Activated T-cell treated with anti-CD3 and anti-CD28 coated beads, Interleukin-2, amount 50 U/mL, for 72 hours (primary cell): ENCODE results near the gene GARIN5B. TPM values are rescaled to one million over a fixed set of nuclear protein-coding genes. Genes with fewer than 3 reads are reported as not detected.

ENCODE experiments used
- ATAC-seq, 2 donors: fragments of 150-1000 bp; cut with Tn5 transposase; replicated peaks in 1 of 2; 2 replicates each; pipeline ENCODE4 v1.10.0; 2021; ENCODE audit warnings: moderate library complexity in 2 of 2, mild to moderate bottlenecking in 1 of 2
- DNase-seq, 2 donors: peaks; one replicate each; pipeline ENCODE4 v3.0.0; 2021 to 2022; ENCODE audit warnings: mixed read lengths in 1 of 2
- H3K27ac Mint-ChIP-seq: one replicate; pipeline ENCODE4 v1.8.0; 2022; ENCODE audit warnings: mild to moderate bottlenecking, moderate library complexity, mixed read lengths
- H3K27me3 Mint-ChIP-seq: one replicate; pipeline ENCODE4 v1.8.0; 2022; ENCODE audit warnings: low read depth, mixed read lengths
- H3K36me3 Mint-ChIP-seq, 2 donors: one replicate each; pipeline ENCODE4 v1.8.0; 2022; ENCODE audit warnings: mixed read lengths in 2 of 2, mild to moderate bottlenecking in 1 of 2; ENCODE audit not compliant: insufficient read depth in 2 of 2
- H3K4me1 Mint-ChIP-seq: one replicate; pipeline ENCODE4 v1.8.0; 2022; ENCODE audit warnings: low read depth, mixed read lengths
- H3K4me3 Mint-ChIP-seq, 2 donors: one replicate each; pipeline ENCODE4 v1.8.0; 2022; ENCODE audit warnings: mild to moderate bottlenecking in 2 of 2, mixed read lengths in 2 of 2, moderate library complexity in 2 of 2
- H3K9me3 Mint-ChIP-seq, 2 donors: one replicate each; pipeline ENCODE4 v1.8.0; 2022; ENCODE audit warnings: mixed read lengths in 2 of 2
- total RNA-seq, 2 donors: library from RNA; stranded (reverse); gene quantifications; one replicate each; pipeline ENCODE4 v1.2.3, GENCODE V29; 2022

Gene GARIN5B
- total RNA-seq, 2 donors from 2014 or later, result 0.07 TPM; not detected in 1

DNA sequence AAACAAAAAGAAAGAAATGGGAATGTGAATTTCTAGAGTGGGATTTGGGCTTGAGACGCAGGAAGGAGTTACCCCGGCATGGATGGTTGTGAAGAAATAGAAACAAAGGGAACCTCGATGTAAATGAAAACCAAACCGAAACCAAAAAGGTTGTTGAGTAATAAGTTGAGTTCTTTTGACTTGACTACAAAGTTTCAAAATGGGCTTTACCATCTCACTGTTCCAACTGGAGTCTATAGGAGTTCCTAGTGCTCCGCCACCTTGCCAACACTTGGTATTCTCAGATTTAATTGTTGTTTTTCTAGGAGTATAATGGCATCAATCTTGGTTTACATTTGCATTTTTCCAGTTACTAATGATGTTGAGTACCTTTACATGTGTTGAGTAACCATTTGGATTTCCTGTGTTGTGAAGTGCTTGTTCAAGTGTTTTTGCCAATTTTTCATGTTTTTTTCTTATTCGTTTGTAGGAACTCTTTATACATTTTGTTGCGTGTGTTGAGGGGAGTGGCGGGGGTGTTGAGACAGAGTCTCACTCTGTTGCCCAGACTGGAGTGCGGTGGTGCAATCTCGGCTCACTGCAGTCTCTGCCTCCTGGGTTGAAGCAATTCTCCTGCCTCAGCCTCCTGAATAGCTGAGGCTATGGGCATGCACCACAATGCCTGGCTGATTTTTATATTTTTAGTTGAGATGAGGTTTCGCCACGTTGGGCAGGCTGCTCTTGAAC is 35.3 kb upstream of the GARIN5B start:
- H3K4me1 Mint-ChIP-seq, result peaks cover 37% of the 10 kb centered on the region
- peak overlapping the region; percentile 56 for H3K27ac Mint-ChIP-seq
- peak overlapping the region; percentile 46 to 69 for H3K4me3 Mint-ChIP-seq
- no peaks in the 10 kb centered on the region for H3K27me3 Mint-ChIP-seq
- DNase-seq, result no peak
- ATAC-seq, result peak; percentile 39 to 61
- peaks cover 7 to 9% of the 10 kb centered on the region in 2 donors for H3K36me3 Mint-ChIP-seq
- H3K9me3 Mint-ChIP-seq, result no peaks in the 10 kb centered on the region

DNA sequence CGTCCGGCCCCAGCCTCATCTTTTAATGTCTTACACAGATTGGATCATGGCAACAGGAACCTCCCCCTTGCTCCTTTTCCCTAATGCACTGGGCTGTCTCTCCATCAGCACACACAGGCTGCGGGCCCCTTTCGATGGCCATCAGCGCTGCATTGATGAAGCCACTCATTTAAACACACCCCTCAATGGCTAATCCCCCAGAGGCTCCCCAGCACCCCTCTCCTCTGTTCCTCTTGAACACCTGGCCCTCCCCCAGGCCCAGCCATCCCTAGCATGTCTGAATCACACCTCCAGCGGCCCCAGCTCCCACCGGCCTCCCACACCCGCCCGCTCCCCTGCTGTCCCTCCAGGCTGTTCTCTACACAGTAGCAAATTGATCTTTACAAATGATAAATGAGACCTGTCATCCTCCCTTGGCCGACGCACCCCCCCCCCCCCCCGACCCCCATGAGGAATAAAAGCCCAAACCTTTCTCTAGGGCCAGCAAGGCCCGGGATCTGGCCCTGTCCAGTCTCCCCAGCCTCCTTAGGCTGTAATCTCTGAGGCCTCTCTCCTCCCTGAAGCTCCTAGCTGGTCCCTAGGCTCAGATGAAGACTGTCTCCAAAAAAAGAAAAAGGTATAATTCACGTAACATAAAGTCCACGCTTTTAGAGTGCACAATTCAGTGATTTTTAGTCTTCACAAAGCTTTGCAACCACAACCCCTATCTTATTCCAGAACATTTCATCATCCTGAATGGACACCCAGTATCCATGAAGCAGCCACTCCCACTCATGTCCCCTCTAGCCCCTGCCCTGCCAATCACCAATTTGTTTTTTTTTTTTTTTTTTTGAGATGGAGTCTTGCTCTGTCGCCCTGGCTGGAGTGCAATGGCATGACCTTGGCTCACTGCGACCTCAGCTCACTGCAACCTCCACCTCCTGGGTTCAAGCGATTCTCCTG is 30.0 kb upstream of the GARIN5B start:
- ATAC-seq (peak in 1 of 2 donors; percentile 6), DNase-seq (no peak)
- H3K9me3 Mint-ChIP-seq, result no peaks in the 10 kb centered on the region
- no peak overlapping the region for H3K4me3 Mint-ChIP-seq
- H3K27me3 Mint-ChIP-seq, result no peaks in the 10 kb centered on the region
- peaks cover 30% of the 10 kb centered on the region for H3K4me1 Mint-ChIP-seq
- peaks cover 7 to 16% of the 10 kb centered on the region in 2 donors for H3K36me3 Mint-ChIP-seq
- H3K27ac Mint-ChIP-seq, result no peak overlapping the region

DNA sequence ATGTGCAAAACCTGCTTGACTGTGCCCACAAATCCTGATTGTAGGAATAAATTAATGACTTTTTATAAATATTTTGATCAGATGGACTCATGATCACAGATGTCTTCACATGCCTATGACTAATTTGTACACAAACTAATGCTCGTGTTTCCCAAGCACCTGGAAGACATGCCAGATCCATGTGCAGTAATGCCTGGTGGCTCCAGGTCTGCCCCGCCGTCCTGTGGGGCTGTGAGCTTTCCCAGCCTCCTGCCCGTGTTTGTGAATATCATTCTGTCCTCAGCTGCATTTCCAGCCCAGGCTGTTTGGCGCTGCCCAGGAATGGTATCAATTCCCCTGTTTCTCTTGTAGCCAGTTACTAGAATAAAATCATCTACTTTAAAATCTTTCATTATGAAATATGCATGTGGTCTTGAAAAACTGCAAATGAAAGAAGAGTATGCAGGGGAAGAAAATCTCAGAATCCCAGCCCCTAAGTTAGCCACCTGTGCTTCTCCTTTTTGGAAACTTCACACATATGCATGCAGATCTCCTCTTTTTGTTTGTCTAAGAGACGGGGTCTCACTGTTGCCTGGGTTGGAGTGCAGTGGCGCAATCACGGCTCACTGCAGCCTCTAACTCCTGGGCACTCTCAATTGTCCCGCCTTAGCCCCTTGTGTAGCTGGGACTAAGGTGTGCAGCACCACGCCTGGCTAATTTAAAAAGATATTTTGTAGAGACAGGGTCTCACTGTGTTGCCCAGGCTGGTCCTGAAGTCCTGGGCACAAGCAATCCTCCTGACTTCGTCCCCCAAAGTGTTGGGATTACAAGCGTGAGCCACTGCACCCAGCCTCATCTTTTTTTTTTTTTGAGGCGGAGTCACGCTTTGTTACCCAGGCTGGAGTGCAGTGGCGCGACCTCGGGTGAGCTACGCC is 28.9 kb upstream of the GARIN5B start:
- ATAC-seq (no peak), DNase-seq (no peak)
- peaks cover 8 to 20% of the 10 kb centered on the region in 2 donors for H3K36me3 Mint-ChIP-seq
- H3K27ac Mint-ChIP-seq, result no peak overlapping the region
- H3K27me3 Mint-ChIP-seq, result no peaks in the 10 kb centered on the region
- no peak overlapping the region for H3K4me3 Mint-ChIP-seq
- H3K4me1 Mint-ChIP-seq, result peaks cover 36% of the 10 kb centered on the region
- H3K9me3 Mint-ChIP-seq, result no peaks in the 10 kb centered on the region

DNA sequence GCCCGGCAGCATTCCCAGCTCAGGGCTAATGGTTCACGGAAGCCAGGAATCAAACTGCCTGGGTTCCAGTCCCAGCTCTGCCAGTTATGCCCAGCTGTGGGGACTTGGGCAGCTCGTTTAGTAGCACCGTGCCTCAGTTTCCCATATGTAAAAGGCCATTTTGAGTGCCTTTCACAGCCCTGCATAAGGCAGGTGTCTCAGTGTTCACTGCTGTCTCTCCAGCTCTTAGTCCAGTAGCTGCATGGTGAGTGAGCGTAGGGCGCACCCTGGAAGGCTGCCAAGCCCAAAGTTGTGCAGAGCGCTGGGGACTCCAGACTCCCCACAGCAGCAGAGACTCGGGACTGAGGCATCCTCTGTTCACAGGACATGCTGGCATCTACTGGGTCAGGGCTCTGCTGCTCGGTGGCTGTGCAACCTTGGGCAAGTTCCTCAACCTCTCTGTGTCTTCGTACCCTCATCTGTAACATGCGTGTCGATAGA is 28.2 kb upstream of the GARIN5B start:
- peaks cover 43% of the 10 kb centered on the region for H3K4me1 Mint-ChIP-seq
- H3K36me3 Mint-ChIP-seq, result peaks cover 12 to 27% of the 10 kb centered on the region in 2 donors
- no peak overlapping the region for H3K27ac Mint-ChIP-seq
- H3K27me3 Mint-ChIP-seq, result no peaks in the 10 kb centered on the region
- H3K9me3 Mint-ChIP-seq, result no peaks in the 10 kb centered on the region
- DNase-seq (no peak), ATAC-seq (peak in 1 of 2 donors; percentile 10)
- H3K4me3 Mint-ChIP-seq, result no peak overlapping the region

DNA sequence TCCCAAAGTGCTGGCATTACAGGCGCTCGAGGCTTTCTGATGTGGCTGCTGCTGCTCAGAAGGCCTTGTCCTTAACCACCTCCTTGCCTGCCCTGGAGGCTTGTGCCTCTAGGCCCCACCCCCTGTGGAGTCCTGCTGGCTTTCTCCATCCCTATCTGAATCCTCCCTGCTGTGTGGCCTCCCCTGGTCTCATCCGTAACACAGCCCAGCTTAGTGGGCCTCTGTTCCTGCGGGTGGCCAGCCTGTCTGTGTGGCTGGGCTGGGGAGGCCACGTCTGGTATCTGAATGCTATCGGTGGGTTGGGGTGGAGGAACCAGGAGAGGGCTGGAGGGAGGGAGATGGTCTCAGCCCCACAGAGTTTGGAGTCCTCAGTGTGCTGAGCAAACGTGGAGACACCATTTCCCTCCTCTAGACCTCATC is 27.4 kb upstream of the GARIN5B start:
- H3K27ac Mint-ChIP-seq, result no peak overlapping the region
- peaks cover 46% of the 10 kb centered on the region for H3K4me1 Mint-ChIP-seq
- H3K36me3 Mint-ChIP-seq, result peaks cover 15 to 32% of the 10 kb centered on the region in 2 donors
- DNase-seq, result no peak
- no peaks in the 10 kb centered on the region for H3K9me3 Mint-ChIP-seq
- no peaks in the 10 kb centered on the region for H3K27me3 Mint-ChIP-seq
- H3K4me3 Mint-ChIP-seq, result no peak overlapping the region
- no peak for ATAC-seq

DNA sequence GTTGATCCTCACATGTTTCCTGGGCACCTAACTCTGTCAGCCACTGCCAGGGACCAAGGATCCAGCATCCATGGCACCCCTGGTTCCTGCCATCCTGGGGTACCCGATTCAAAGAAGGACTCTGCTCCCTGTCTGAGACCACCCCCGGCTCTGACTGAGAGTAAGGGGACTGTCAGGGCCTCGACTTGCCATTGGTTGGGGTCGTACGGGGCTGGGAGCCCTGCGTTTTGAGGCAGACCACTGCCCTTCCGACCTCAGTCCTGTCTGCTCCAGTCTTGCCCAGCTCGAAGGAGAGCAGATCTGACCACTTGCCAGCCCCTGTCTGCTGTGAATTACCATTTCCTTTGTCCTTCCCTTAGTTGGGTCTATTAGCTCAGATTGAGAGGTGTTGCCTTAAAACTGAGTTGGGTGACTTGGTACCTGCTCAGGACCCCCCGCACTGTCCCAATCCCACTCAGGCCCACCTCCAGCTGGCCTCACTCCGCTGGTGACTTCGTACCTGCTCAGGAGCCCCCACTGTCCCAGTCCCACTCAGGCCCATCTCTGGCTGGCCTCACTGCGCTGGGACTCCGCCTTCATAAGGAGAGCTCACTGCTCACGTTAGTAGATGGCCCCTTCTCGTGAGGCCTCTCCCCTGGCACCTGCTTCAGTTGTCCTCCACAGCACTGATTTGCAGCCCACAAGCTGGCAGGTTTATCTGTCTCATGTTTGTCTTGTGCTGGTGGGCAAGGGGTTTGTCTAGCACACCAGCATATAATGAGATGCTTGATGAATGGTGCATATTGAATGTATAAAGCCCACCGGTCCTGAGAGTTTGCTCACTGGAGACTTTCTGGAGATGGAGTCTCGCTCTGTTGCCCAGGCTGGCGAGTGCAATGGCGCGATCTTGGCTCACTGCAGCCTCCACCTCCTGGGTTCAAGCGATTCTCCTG is 26.6 kb upstream of the GARIN5B start:
- Mint-ChIP-seq H3K9me3 (no peaks in the 10 kb centered on the region), H3K36me3 (peaks cover 15 to 32% of the 10 kb centered on the region in 2 donors), H3K27me3 (no peaks in the 10 kb centered on the region), H3K27ac (peak overlapping the region; percentile 92), H3K4me1 (peaks cover 50% of the 10 kb centered on the region), H3K4me3 (peak overlapping the region in 1 of 2 donors; percentile 55)
- DNase-seq, result no peak
- no peak for ATAC-seq

DNA sequence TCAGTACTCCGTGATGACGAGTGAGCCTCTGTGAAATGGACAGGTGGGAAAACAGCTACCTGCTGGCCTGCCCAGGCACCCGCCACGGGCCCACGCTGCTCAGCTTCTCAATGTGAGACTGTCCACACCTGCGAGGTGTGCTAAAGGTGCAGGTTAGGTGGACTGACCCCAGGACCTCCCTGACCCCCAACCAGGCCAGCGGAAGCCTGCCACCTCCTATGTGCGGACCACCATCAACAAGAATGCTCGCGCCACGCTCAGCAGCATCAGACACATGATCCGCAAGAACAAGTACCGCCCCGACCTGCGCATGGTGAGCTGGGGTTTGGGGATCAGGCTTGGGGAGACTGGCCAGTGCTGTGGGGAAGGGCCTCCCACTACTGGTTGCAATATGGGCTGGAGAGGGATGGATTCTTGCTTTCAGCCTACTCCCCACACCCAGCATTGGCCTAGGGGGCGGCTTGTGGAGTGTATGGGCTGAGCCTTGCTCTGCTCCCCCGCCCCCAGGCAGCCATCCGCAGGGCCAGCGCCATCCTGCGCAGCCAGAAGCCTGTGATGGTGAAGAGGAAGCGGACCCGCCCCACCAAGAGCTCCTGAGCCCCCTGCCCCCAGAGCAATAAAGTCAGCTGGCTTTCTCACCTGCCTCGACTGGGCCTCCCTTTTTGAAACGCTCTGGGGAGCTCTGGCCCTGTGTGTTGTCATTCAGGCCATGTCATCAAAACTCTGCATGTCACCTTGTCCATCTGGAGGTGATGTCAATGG is 24.9 kb upstream of the GARIN5B start:
- Mint-ChIP-seq H3K4me1 (peaks cover 57% of the 10 kb centered on the region), H3K27ac (peak overlapping the region; percentile 89), H3K4me3 (peak overlapping the region; percentile 92 to 99), H3K27me3 (no peaks in the 10 kb centered on the region), H3K36me3 (peaks cover 15 to 32% of the 10 kb centered on the region in 2 donors), H3K9me3 (no peaks in the 10 kb centered on the region)
- no peak for DNase-seq
- ATAC-seq, result no peak

DNA sequence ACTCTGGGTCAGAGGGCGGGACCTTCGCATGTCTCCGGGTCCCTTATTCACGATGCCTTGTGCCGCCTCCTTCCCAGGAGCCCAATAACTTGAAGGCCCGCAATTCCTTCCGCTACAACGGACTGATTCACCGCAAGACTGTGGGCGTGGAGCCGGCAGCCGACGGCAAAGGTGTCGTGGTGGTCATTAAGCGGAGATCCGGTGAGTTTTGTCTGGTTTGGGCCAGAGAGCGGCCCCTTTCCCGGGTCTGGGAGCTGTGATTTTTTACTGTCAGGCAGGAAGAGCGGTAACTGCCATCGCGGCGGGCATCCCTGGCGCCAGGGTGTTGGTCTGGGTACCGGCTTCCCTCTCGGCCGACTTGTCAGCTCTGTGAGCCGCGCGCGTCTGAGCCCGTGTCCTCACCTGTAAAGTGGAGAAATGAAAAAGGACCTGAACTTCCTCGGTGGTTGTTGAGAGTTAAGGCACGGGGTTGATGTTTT is 23.5 kb upstream of the GARIN5B start:
- H3K36me3 Mint-ChIP-seq, result peaks cover 21 to 34% of the 10 kb centered on the region in 2 donors
- H3K9me3 Mint-ChIP-seq, result peaks cover 0 to 2% of the 10 kb centered on the region in 2 donors
- peak overlapping the region; percentile 92 to 99 for H3K4me3 Mint-ChIP-seq
- ATAC-seq (no peak), DNase-seq (no peak)
- peaks cover 71% of the 10 kb centered on the region for H3K4me1 Mint-ChIP-seq
- H3K27ac Mint-ChIP-seq, result peak overlapping the region; percentile 89
- no peaks in the 10 kb centered on the region for H3K27me3 Mint-ChIP-seq

DNA sequence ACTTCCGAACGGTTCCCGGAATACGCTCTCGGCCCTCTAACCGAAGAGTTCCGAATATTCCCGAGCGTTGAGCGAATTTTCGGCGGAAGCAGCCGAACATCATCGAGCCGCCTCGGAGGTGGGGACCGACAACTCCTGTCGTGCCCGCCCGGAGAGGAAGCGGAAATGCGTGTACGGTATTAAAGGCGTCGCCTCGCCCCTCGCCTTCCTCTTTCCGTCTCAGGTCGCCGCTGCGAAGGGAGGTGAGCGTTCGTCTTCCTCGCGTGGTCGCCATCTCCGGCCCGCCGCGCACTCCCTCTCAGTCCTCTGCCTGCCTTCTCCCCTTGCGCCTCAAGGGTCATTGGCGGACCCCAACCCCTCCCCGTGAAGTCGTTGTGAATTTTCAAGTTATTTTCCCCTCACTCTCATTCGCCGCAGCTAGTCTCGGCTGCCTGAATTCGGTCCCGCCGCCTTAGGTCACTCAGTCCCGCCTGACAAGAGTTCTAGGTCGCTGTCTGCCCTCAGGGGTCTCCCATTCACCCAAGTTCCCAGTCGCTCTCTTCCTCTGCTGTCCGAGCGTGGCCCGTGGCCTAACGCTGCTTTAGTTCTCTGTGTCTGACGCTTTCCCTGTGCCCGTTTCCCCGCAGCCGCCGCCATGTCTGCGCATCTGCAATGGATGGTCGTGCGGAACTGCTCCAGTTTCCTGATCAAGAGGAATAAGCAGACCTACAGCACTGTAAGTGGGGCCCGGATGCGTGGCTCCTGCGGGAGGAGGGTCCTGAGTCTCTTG is 22.8 kb upstream of the GARIN5B start, which contains the start of gene RPL28:
Gene RPL28 (plus strand): TSS at position 209 of the 769 bp plus-strand sequence. CDS start 426 bp downstream, at position 635.
- Mint-ChIP-seq H3K4me1 (peaks cover 72% of the 10 kb centered on the region), H3K27me3 (no peaks in the 10 kb centered on the region), H3K27ac (peak within 1 kb of the TSS; percentile 89), H3K4me3 (peak within 1 kb of the TSS; percentile 92 to 99), H3K9me3 (peaks cover 0 to 2% of the 10 kb centered on the region in 2 donors), H3K36me3 (peaks cover 21 to 37% of the 10 kb centered on the region in 2 donors)
- ATAC-seq (peak; percentile 70 to 72), DNase-seq (peak; percentile 97 to 99)

DNA sequence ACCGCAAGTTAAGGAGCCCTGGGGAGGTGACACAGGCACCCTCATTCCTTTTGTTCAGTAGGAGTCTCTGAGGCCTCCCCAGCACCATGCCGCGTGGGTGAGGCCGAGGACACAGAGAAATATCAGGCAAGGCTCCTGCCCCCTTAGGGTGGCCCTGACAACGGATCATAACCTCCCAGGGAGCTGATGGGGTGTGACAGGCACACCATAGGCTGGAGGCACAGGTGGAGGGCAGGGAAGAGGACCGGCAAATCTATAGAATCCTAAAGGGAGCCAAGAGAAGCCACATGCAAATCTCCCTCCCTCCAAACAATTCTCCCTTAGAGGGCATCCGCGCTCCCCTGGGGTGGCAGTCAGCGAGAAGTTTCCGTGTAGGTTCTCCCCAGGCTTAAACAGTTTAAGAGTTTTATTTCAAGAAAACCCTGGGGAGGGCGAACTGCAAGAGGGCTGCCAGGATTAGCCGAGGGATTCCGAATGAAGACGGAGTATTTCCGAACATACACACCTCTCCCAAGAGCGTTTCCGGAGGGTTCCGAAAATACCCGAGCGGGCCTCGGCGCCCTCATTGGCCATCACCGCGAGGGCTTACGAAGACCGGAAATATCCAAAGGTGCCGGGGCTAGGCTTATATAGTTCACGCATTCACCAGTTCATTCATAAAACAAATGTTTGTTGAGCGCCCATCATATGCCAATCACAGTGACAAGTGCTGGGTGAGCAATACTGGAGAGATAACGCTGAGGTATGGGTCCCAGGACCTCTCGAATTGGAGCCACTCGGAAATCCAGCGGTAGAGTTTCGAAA is 22.1 kb upstream of the GARIN5B start:
- H3K27me3 Mint-ChIP-seq, result no peaks in the 10 kb centered on the region
- H3K36me3 Mint-ChIP-seq, result peaks cover 19 to 33% of the 10 kb centered on the region in 2 donors
- peak overlapping the region; percentile 89 for H3K27ac Mint-ChIP-seq
- H3K4me1 Mint-ChIP-seq, result peaks cover 67% of the 10 kb centered on the region
- peak; percentile 94 to 98 for DNase-seq
- H3K9me3 Mint-ChIP-seq, result peaks cover 0 to 2% of the 10 kb centered on the region in 2 donors
- peak overlapping the region; percentile 92 to 99 for H3K4me3 Mint-ChIP-seq
- ATAC-seq, result peak; percentile 78 to 85
